Fibroblast of mammary gland (primary cell): ENCODE data around the gene CDC25A.
"Not testable (repeated sequence)": the region's sequence is repeated elsewhere in the genome, so short reads cannot be mapped to it uniquely, and the experiment has no call there.

ENCODE experiments used
- DNase-seq: peaks from one replicate; pipeline ENCODE4 v3.0.0-alpha.2; 2010; ENCODE audit warnings: low read depth
- H3K4me3 ChIP-seq: 2 replicates; pipeline ENCODE4 v1.5.1; 2011; ENCODE audit warnings: low read depth, mild to moderate bottlenecking, low read length, moderate library complexity; ENCODE audit not compliant: control insufficient read depth
- TF ChIP-seq, protein P1 (sequence below): conservative IDR thresholded peaks from 2 replicates; pipeline ENCODE4 v1.5.1; 2011; ENCODE audit warnings: low read depth, low read length, inconsistent platforms; ENCODE audit not compliant: control insufficient read depth, insufficient read depth

CDC25A gene

DNA sequence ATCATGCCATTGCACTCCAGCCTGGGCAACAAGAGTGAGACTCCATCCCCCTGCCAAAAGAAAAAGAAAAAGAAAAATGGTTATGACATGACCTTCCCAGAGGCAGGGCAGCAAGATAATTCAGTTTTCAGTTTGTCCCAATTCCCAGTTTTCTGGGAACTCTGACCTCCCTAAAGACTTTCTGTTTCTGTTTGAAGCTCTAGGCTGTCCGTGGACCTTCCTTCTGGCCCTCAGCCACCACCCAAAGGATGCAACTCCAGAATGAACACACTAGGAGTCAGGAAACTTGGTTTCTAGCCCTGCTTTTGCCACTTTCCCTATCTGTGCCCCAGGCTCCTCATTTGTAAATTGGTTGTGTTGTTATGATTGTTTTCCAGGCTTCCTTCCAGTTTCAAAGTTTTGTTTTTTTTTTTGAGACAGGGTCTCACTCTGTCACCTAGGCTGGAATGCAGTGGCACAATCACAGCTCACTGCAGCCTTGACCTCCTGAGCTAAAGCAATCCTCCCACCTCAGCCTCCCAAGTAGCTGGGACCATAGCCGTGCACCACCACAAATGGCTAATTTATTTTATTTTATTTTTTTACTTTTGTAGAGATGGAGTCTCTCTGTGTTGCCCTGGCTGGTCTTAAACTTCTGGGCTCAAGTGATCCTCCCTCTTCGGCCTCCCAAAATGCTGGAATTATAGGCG lies 68.6 kb downstream of the CDC25A start:
- no peak overlapping the region for H3K4me3 ChIP-seq
- DNase-seq = peak; percentile 62
- TF ChIP-seq, protein P1, sequence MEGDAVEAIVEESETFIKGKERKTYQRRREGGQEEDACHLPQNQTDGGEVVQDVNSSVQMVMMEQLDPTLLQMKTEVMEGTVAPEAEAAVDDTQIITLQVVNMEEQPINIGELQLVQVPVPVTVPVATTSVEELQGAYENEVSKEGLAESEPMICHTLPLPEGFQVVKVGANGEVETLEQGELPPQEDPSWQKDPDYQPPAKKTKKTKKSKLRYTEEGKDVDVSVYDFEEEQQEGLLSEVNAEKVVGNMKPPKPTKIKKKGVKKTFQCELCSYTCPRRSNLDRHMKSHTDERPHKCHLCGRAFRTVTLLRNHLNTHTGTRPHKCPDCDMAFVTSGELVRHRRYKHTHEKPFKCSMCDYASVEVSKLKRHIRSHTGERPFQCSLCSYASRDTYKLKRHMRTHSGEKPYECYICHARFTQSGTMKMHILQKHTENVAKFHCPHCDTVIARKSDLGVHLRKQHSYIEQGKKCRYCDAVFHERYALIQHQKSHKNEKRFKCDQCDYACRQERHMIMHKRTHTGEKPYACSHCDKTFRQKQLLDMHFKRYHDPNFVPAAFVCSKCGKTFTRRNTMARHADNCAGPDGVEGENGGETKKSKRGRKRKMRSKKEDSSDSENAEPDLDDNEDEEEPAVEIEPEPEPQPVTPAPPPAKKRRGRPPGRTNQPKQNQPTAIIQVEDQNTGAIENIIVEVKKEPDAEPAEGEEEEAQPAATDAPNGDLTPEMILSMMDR = no peak

DNA sequence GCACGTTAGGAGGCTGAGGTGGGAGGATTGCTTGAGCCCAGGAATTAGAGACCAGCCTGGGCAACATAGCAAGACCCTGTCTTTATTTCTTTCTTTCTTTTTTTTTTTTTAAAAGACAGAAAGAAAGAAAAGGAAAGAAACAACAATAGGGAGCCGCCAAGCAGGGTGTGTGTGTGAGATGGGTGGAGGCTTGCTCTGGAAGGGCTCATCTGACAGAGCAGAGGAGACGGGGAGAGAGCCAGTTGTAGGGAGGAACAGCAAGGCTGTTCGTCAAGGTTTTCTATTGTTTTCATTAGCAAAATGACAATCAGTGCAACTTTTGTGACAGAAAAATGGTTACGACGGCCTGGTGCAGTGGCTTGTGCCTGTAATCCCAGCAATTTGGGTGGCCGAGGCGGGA lies 69.3 kb downstream of the CDC25A start:
- TF ChIP-seq, protein P1 = no peak
- no peak for DNase-seq
- no peak overlapping the region for H3K4me3 ChIP-seq

DNA sequence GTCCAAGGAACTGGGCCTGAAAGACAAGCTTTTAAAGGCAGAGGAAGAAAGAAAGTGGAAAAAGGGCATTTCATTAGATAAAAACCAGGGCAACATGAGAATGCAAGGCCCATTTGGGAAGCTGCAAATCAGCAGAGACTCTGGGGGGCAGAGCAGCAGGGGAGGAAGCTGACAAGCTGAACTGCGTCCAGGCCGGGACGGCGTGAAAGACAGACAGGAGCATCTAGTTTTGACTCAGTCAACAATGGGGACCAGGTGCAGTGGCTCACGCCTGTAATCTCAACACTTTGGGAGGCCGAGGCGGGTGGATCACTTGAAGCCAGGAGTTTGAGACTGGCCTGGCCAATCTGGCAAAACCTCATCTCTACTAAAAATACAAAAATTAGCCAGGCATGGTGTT lies 69.9 kb downstream of the CDC25A start:
- TF ChIP-seq, protein P1 = no peak
- H3K4me3 ChIP-seq = no peak overlapping the region
- no peak for DNase-seq

DNA sequence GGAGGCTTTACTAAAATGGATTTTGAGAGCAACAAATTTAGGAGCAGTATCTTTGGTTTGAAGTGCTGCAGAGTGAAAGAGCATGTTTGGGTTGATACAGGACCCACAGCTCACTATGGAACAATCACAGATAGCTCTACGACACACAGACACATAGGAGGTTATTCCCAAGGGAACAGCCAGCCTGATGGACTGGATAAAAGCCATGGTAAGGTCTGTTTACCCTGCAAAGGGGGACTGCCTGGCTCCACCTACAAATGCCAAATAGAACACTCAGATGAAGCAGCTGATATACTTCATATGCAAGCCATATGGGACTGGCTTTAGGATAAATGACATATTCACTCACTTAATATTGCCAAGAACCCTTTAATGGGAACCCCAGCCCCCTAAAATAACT lies 75.4 kb downstream of the CDC25A start:
- DNase-seq = no peak
- H3K4me3 ChIP-seq = no peak overlapping the region
- TF ChIP-seq, protein P1 = no peak

DNA sequence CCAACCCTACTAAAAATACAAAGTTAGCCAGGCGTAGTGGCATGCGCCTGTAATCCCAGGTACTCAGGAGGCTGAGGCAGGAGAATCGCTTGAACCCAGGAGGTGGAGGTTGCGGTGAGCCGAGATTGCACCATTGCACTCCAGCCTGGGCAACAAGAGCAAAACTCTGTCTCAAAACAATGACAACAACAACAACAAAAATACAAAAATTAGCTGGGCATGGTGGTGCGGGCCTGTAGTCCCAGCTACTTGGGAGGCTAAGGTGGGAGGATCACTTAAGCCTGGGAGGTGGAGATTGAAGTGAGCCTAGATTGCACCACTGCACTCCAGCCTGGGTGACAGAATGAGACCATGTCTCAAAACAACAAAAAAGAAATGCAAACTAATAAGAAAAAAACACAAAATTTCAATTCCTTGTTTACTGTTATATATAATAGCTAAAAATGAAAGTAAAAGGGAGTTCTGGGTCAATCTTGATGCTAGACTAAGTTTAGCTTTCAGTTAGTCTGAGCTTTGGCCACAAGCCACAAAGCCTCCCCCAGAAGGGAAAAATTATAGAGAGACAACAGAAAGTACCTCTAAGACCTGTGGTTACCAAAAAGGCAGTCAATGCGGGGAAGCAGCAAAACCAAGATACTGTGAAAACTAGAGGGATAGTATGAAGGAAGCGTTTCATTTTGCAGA lies 76.0 kb downstream of the CDC25A start:
- not testable (repeated sequence) for H3K4me3 ChIP-seq, DNase-seq

DNA sequence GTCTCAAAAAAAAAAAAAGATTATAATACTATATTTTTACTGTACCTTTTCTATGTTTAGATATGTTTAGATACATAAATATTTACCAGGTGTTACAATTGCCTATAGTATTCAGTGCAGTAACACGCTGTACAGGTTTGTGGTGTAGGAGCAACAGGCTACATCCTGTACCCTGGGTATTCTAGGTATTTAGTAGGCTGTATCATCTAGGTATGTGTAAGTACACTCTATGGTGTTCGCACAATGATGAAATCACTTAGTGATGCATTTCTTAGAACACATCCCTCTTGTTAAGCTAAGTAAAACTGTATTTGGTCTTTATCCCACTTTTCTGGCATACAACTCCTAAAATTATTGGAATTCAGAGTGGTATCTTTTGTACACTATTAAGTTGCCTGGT lies 77.8 kb downstream of the CDC25A start:
- TF ChIP-seq, protein P1 = no peak
- no peak for DNase-seq
- no peak overlapping the region for H3K4me3 ChIP-seq

DNA sequence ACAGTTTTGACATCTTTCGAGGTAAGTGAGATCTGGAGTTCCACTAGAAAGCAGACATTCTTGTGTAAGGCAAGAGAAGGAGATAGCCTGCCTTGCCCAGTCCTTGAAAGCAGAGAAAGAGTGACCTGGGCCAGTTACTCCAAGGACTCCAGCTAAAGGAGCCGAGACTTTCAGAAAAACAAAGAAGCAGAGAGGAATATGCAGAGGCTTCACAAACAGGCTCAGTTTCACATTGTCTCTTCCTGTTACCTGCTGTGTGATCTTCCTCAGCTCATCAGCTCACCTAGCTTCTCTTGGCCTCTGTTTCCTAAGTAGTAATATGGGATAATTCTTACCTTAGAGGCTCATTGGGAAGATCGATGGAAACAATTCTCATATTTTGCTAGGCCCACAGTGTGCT lies 81.0 kb downstream of the CDC25A start:
- DNase-seq = no peak
- no peak overlapping the region for H3K4me3 ChIP-seq
- TF ChIP-seq, protein P1 = no peak
